Lower leg skin (tissue), 4 donors: ENCODE measurements around the gene CLC. TPM values are rescaled to one million over a fixed set of nuclear protein-coding genes. Genes with fewer than 3 reads are reported as not detected.
"Not testable (repeated sequence)": the region's sequence is repeated elsewhere in the genome, so short reads cannot be mapped to it uniquely, and the experiment has no call there.

Experiments
- DNase-seq, 2 donors: peaks; one replicate each; pipeline ENCODE4 v3.0.0-alpha.2; 2019; ENCODE audit warnings: low spot score in 2 of 2
- H3K4me3 ChIP-seq: fragments of 200-600 bp; sonication (generic); 2 replicates; pipeline ENCODE4 v1.5.1; 2017; ENCODE audit warnings: mild to moderate bottlenecking, low read depth; ENCODE audit not compliant: poor library complexity, severe bottlenecking
- POLR2A ChIP-seq, 2 donors: fragments of 450-650 bp; IDR thresholded peaks; one replicate each; pipeline ENCODE4 v1.6.1; 2016 to 2017; ENCODE audit warnings: antibody characterized with exemption in 2 of 2, mild to moderate bottlenecking in 1 of 2, moderate library complexity in 1 of 2
- WGBS, 2 donors: methylation state at CpG; one replicate each; pipeline ENCODE4 v1.1.5; 2018; 5-methylcytosine and 5-hydroxymethylcytosine counted together
- intact Hi-C: fragments of 100-400 bp; cut with DNase I; formaldehyde crosslinking; loops from one replicate; pipeline ENCODE4 v1.15.0; 2023; ENCODE audit warnings: low total_unique reads
- total RNA-seq, 4 donors: library from RNA; depleted of rRNA; stranded (reverse); fragments of >200 nt; gene quantifications; one replicate each; pipeline ENCODE4 v1.1.0, GENCODE V29; 2016
- TF ChIP-seq, protein P1 (sequence below), 3 donors: fragments of 450-650 bp; IDR thresholded peaks; one replicate each; pipeline ENCODE4 v1.5.1; 2016; ENCODE audit warnings: antibody characterized with exemption in 3 of 3, mild to moderate bottlenecking in 3 of 3, moderate library complexity in 2 of 3

Gene CLC
- total RNA-seq, 4 donors from 2014 or later: not detected

DNA sequence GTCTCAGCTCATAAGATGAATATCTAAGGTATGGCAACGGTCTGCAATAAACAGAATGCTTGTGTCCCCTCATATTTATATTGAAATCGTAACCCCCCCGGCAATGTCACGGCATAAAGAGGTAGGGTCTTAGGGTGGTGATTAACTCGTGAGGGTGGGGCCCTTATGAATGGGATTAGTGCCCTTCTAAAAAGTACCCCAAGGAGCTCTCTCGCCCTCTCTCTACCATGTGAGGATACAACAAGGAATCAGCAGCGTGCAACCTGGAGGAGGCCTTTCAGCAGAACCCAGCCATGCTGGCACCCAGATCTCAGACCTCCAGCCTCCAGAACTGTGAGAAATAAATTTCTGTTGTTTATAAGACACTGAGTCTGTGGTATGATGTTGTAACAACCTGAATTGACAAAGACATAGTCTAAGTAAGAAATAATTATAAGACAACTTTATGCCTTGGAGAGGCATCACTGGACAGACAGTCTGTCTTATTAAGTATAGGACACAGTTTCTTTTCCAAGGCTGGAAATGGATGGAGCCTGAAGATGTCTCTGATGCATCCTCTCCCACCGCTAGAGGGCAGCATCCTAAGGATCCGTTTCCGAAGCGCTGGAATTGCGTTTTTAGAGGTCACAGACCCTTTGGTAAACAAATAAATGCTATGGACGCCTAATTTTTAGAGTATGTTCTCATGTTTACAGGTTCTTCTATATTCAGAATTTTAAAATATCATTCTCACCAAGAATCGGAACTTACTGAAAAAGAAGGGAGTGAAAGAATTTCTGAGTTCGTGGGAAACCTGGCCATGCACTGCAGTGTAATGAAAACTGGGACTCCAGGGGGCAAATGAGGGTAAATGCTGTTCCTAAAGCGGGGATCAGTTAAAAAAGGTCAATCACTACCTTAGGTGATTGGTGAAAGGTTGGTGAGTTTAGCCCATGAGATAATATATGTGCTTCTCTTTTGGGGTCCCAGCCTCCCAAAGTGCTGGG lies 27.6 kb upstream of the CLC start:
- no peak for TF ChIP-seq POLR2A (IDR thresholded peaks at IDR 0.05)
- TF ChIP-seq, protein P1, sequence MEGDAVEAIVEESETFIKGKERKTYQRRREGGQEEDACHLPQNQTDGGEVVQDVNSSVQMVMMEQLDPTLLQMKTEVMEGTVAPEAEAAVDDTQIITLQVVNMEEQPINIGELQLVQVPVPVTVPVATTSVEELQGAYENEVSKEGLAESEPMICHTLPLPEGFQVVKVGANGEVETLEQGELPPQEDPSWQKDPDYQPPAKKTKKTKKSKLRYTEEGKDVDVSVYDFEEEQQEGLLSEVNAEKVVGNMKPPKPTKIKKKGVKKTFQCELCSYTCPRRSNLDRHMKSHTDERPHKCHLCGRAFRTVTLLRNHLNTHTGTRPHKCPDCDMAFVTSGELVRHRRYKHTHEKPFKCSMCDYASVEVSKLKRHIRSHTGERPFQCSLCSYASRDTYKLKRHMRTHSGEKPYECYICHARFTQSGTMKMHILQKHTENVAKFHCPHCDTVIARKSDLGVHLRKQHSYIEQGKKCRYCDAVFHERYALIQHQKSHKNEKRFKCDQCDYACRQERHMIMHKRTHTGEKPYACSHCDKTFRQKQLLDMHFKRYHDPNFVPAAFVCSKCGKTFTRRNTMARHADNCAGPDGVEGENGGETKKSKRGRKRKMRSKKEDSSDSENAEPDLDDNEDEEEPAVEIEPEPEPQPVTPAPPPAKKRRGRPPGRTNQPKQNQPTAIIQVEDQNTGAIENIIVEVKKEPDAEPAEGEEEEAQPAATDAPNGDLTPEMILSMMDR (IDR thresholded peaks at IDR 0.05): no peak
- H3K4me3 ChIP-seq: no peak overlapping the region
- intact Hi-C loops: no loop called here
- no peak for DNase-seq
- 47 to 49% methylated on average over 16 of the region's 16 CpGs for WGBS, 2 donors

DNA sequence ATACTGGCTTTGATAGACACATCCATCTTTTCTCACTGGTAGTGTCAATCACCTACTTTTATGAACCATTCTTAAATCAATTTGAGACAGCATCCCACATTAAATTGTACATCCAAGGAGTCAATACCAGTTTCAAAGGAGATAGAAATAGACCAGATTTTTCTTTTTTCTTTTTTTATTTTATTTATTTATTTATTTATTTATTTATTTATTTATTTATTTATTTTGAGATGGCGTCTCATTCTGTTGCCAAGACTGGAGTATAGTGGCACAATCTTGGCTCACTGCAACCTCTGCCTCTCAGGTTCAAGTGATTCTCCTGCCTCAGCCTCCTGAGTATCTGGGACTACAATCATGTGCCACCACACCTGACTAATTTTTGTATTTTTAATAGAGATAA lies 24.0 kb upstream of the CLC start:
- DNase-seq, H3K4me3 ChIP-seq, intact Hi-C loops: not testable (repeated sequence)
- WGBS, 2 donors: 93 to 100% methylated on average over 1 of the region's 1 CpG

DNA sequence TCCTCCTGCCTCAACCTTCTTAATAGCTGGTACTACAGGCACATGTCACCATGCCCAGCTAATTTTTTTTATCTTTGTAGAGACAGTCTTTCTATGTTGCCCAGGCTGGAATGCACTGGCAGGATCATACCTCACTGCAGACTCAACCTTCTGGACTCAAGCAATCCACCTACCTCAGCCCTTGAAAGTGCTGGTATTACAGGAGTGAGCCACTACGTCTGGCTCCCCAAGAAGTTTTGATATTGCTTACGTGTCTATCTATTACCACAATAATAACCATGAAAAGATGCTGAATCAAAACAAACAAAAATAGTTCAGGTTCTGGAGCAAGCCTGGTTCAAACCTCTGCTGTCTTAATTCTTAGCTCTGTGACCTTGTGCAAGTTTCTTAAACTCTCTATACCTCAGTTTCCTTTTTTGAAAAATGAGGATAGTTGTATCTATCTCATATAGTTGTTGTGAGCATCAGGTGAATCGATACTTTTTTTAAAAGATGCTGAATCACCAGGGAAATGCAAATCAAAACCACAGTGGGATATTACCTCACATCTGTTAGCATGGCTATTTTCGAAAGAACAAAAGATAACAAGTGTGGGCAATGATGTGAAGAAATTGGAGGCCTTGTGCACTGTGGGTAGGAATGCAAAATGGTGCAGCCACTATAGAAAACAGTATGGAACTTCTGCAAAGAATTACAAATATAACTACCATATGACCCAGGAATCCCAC lies 21.8 kb upstream of the CLC start:
- TF ChIP-seq, protein P1 (IDR thresholded peaks at IDR 0.05): no peak
- TF ChIP-seq POLR2A (IDR thresholded peaks at IDR 0.05): no peak
- no peak overlapping the region for H3K4me3 ChIP-seq
- 68 to 72% methylated on average over 4 of the region's 4 CpGs for WGBS, 2 donors
- intact Hi-C loops: no loop called here
- DNase-seq: no peak

DNA sequence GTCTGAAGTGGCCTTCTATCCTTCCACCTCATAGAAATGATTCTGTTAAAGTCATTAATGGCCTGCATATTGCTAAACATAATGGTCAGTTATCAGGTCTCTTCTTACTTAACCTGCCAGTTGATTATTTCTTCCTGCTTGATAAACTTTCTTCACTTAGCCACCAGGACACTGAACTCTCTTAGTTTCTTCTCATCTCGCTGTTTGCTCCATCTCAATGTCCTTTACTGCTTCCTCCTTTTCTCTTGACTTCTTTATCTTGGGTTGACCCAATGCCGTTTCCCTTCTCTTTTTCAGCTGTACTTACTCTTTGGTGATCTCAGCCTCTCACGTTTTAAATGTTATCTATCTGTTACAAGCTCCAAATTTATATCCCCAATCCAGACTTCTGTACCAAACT lies 17.1 kb upstream of the CLC start:
- no peak for TF ChIP-seq POLR2A (IDR thresholded peaks at IDR 0.05)
- TF ChIP-seq, protein P1 (IDR thresholded peaks at IDR 0.05): no peak
- intact Hi-C loops: no loop called here
- DNase-seq: no peak
- H3K4me3 ChIP-seq: no peak overlapping the region
- 61 to 69% methylated on average over 3 of the region's 3 CpGs for WGBS, 2 donors

DNA sequence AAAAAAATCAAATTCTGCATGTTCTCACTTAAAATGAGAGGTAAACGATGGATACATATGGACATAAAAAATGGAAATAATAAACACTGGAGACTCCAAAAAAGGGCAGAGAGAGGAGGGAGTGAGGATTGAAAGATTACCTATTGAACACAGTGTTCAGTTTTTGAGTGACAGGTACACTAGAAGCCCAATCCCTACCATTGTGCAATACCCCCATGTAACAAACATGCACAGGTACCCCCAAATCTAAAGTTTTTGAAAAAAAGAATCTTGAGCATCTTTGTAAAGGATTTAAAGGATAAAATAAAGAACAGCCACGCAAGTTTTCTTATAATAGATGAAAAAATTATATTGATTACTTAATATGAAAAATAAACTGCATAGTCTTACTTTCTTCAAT lies 16.7 kb upstream of the CLC start:
- DNase-seq: no peak
- 71 to 82% methylated on average over 2 of the region's 2 CpGs for whole genome bisulfite sequencing, 2 donors
- no peak for TF ChIP-seq POLR2A (IDR thresholded peaks at IDR 0.05)
- no peak overlapping the region for H3K4me3 ChIP-seq
- intact Hi-C loops: no loop called here

DNA sequence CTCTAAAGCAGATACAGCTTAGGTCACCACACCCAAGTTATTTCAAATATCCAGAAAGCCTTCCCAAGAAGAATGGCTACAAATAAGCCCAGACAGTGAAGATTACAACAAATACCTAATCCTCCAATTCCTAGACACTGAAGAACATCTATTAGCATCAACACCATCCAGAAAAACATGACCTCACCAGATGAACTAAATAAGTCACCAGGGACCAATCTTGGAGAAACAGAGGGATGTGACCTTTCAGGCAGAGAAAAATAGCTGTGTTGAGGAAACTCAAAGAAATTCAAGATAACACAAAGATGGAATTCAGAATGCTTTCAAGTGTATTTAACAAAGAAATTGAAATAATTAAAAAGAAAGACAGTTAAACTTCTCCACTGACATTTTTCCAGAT lies 15.0 kb upstream of the CLC start:
- intact Hi-C loops: no loop called here
- DNase-seq: no peak
- H3K4me3 ChIP-seq: no peak overlapping the region
- no peak for TF ChIP-seq POLR2A (IDR thresholded peaks at IDR 0.05)
- TF ChIP-seq, protein P1 (IDR thresholded peaks at IDR 0.05): no peak
